GM21786 (cell line): ENCODE results near the gene BCO2.

Experiments
- ATAC-seq: cut with Tn5 transposase; IDR thresholded peaks from one replicate; pipeline ENCODE4 v1.9.1; 2021; ENCODE audit not compliant: unreplicated experiment

Gene BCO2

DNA sequence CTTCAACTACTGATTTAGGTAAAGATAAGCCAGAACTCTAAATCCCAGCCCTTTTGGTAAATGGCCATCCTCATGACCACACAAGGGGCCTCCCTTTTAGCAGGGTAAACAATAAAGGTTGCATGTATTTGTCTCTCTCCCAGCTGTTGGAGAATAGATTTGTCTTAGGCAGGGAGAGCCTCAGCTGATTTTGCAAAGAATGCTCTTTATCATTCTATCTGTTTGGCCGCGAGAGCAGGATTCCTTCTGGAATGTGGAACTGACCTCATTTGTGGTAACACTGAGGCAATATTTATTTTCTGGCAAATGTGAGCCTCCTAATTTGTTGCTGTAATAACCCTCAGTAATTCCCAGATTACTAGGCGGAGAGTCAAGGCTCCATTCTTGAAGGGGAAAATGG, 66.2 kb downstream of the BCO2 start:
- ATAC-seq: no peak

DNA sequence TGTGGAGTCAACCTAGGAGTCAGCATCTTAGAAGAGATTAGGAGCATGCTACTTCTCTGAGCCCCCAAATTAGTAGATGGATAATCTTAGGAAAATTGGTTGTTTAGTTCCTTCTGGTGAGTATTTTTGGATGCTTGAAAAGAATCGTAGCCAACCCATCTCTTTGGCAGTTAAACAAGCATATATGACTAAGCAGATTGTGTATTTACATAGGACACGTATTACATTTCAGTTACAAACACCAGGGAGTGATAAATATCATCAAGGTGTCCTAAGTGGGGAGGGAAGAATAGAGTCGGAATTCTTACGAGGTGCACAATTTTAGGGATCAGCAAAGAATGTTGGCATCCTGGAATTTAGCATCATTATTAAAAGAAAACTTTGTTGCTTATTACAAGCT, 71.9 kb downstream of the BCO2 start:
- ATAC-seq: no peak

DNA sequence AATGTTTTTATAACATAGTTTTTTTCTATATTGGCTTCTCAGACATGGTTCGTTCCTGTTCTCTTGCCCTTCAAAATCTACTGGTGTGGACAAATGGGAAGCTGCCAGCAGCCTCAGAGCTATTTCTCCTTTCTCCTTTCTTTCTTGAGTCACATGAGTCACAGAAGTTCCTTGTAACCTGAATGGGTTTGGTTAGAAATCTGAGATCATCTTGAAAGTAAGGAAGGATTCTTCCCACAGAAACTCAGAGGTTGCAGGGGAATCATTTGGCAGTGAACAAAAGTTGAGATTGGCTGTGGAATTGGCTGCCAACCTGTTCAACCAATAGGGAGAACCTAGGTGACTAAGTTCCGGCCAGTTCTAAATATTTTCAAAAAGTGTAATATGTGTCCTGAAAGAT, 72.9 kb downstream of the BCO2 start:
- ATAC-seq: no peak

DNA sequence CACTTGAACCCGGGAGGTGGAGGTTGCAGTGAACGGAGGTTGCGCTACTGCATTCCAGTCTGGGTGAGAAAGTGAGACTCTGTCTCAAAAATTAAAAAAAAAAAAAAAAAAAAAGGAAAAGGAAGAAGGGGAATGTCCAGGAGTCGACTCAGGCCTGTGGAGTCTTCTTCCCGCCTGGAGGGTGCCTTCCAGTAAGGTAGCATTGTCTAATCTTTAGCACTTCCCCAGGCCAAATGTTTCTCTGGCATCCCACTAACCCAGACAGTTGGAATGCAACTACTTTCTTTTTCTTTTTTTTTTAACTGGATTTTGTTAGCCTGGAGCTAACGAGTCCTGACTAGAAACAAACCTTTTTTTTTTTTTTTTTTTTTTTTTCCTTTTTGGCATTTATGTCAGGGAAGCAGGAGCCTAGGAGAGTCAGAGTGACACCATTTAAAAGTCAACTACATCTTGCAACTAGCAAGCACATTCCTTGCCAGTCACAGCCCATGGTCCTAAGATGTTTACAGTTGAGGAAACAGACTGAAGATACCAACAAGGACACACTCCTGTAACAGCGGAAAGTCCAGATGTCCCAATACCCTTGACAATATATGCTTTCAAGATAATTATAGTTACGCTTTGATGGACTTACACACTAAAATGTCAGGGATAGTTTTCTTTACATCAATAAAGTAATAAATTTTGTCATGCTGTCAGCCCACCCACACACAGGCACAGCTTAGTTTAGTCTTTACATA, 74.7 kb downstream of the BCO2 start:
- ATAC-seq: no peak

- ATAC-seq: no peak
These were observed 78.4 kb downstream of the BCO2 start for GRCh38 chr11:112253605-112254242.

DNA sequence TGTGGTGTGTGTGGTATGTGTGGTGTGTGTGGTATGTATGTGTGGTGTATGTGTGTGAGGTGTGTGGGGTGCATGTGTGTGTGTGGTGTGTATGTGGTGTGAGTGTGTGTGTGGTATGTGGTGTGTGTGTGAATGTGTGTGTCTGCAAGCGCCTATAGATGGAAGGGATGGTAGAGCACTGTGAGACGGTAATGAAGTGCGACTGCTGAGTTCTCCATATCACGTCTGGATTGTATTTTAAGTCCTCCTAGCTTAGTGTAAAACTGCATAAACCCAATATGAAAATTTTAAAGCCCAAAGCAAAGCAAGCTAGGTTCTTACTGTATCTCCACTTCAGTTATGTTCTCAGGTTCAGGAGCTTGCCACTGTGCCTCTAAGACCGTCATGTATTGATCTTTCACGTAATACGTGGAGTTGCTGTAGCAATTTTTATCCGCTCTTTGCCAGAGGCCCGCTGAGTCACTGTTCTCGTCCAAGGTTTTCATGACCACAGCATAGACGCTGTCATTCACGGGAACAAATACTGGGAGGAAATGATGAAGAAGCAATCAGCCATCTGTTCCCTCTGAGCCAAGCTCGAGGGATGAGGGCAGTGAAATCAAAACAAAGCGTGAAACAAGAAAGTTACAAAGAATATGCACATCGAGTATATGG, 79.9 kb downstream of the BCO2 start:
- ATAC-seq: no peak

- no peak for ATAC-seq
These were observed 85.2 kb downstream of the BCO2 start, which contains the start of gene PLET1 for GRCh38 chr11:112260490-112260889. TSS of gene PLET1 (minus strand) at chr11:112260860. CDS start at chr11:112260589, 271 bp downstream.

DNA sequence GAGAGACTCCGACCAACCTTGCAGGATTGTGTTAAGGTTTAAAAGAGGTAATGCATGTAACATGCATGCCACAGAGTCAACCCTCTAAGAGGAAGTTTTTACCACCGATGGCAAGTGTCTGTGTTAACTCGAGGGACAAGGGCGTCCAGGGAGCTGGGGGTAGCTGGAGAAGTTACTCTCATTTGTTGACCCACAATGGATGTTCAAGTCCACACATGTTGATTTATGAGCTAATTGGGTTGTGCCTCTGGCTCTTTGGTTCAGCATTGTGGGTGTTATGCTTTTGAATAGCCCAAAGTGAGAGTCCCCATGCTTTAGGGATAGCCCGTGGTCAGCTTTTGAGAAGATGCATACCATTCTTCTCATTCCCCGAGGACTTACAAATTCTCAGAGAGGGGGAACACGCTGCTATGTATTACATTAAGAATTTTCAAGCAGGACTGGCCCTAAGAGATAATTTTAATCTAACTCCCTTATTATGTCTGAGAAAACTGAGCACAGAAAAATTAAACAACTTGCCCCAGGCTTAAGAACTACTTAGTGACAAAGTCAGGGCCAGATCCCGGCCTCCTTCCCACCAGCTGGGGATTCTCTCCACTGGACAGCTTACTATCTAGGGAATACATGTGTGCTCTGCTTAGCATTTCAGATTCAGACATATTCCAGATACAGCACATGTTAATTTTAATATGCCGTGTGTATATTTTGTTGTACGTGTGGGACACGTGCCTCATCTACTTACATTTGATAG, 90.5 kb downstream of the BCO2 start:
- ATAC-seq: no peak

- ATAC-seq: no peak
These were observed 91.1 kb downstream of the BCO2 start for GRCh38 chr11:112266410-112266778.

DNA sequence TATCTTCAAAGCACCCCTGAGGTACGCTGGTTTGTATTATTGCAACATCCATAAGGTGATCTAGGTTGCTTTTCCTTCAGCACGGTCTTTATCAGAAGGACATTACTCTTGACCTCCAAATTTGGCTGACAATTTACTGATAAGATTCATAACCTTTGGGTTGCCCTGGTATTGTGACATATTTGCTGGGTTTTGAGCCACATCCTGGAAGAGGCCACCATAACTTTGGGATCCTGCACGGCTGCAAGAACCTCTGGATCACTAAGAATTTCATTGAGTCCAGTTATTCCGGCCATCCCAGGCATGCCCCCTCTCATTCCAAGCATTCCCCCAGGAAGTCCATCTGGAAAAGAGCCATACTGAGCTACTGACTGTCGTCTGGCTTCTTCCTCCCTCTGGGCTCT, 91.9 kb downstream of the BCO2 start:
- ATAC-seq: no peak

DNA sequence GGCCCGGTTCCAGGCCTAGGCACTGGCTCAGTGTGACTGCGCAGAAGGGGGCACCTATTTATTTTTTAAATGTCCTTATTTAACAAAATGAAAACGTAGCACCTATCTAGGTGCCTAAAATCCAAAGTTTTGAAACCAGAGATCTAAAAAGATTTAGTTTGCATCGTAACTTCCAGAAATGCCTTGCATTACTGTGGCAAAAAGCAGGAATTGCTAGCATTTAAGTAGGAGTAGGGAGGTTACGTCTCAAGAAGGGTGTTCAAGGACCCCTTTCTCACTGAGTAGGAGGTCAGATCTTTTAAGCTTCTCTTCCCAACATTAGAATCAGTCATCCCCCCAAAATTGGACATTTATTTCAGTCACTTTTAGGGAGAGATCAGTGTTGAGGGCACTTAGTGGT, 93.1 kb downstream of the BCO2 start:
- no peak for ATAC-seq
